HepG2 (cell line): Measurements from ENCODE around the gene CCL18. TPM values are rescaled to one million over a fixed set of nuclear protein-coding genes. Genes with fewer than 3 reads are reported as not detected.
"Not testable (repeated sequence)": the region's sequence is repeated elsewhere in the genome, so short reads cannot be mapped to it uniquely, and the experiment has no call there.

ENCODE experiments used
- ATAC-seq: fragments of 200-7000 bp; cut with Tn5 transposase; 3 replicates; pipeline ENCODE4 v1.9.1; 2020; ENCODE audit warnings: mild to moderate bottlenecking, moderate library complexity
- BruUV-seq: library from RNA; stranded (reverse); fragments of 400-500 nt; replicated peaks from 2 replicates; lab custom pipeline; 2021; lab: Mats Ljungman, UMichigan
- CTCF ChIA-PET: fragments of 300-600 bp; formaldehyde crosslinking; extraction: SDS; loops from one replicate; lab custom pipeline; 2021; ENCODE audit warnings: low total read pairs, inconsistent platforms, low intra/inter-chr PET ratio; lab: Yijun Ruan, JAX
- POLR2A ChIA-PET: fragments of 350-600 bp; sonication (Branson Sonifier 250); formaldehyde crosslinking; loops from one replicate; lab custom pipeline; 2020; ENCODE audit warnings: antibody characterized with exemption, inconsistent platforms; lab: Yijun Ruan, JAX
- DNase-seq: peaks from one replicate; pipeline ENCODE4 v3.0.0-alpha.2; 2015; ENCODE audit warnings: low spot score
- FAIRE-seq: peaks from 3 replicates; lab custom pipeline; 2011; peaks lifted over from hg19 to GRCh38; lab: Jason Lieb, UNC
- H2AFZ ChIP-seq: one replicate; pipeline ENCODE4 v1.6.1; 2011; ENCODE audit warnings: low read length, inconsistent platforms
- H3K27ac ChIP-seq: fragments of 300-600 bp; 3 replicates; pipeline ENCODE4 v1.8.0; 2011; ENCODE audit warnings: mixed run types, mild to moderate bottlenecking, mixed read lengths, low read length, inconsistent platforms; ENCODE audit not compliant: insufficient read depth; ENCODE audit errors: extremely low read length
- H3K27me3 ChIP-seq, 2 experiments: fragments of 200-600 bp in 1 of 2; 2 replicates in 1 of 2; 3 replicates in 1 of 2; pipeline versions ENCODE4 v1.6.0 to v1.8.0; 2011; ENCODE audit warnings: low read length in 2 of 2, mild to moderate bottlenecking in 2 of 2, moderate library complexity in 2 of 2, inconsistent platforms in 1 of 2; ENCODE audit not compliant: insufficient read depth in 2 of 2, control insufficient read depth in 1 of 2
- H3K36me3 ChIP-seq, 2 experiments: fragments of 200-600 bp in 1 of 2; replicated peaks in 1 of 2; 2 replicates in 1 of 2; 3 replicates in 1 of 2; pipeline versions ENCODE4 v1.5.1 to v1.8.0; 2011; ENCODE audit warnings: low read length in 2 of 2, inconsistent platforms in 1 of 2; ENCODE audit not compliant: insufficient read depth in 2 of 2, control insufficient read depth in 1 of 2
- H3K4me1 ChIP-seq: 2 replicates; pipeline ENCODE4 v1.5.1; 2012; ENCODE audit warnings: low read length, inconsistent platforms; ENCODE audit not compliant: insufficient read depth
- H3K4me2 ChIP-seq: 2 replicates; pipeline ENCODE4 v1.6.0; 2011; ENCODE audit warnings: low read depth, low read length, inconsistent platforms
- H3K4me3 ChIP-seq, 3 experiments: fragments of 200-600 bp in 1 of 3; sonication (generic), shearing (Covaris generic) in 1 of 3; replicated peaks in 1 of 3; 2 replicates each; pipeline ENCODE4 v1.5.1; 2011 to 2016; ENCODE audit warnings: low read length in 3 of 3, inconsistent platforms in 2 of 3, low read depth in 2 of 3, mild to moderate bottlenecking in 2 of 3, control low read depth in 1 of 3, mixed read lengths in 1 of 3; ENCODE audit not compliant: insufficient read depth in 1 of 3
- H3K79me2 ChIP-seq: one replicate; pipeline ENCODE4 v1.6.1; 2011; ENCODE audit warnings: low read length, inconsistent platforms; ENCODE audit not compliant: insufficient read depth
- H3K9ac ChIP-seq: 2 replicates; pipeline ENCODE4 v1.6.0; 2011; ENCODE audit warnings: mild to moderate bottlenecking, low read depth, low read length, inconsistent platforms; ENCODE audit not compliant: insufficient read depth
- H3K9me3 ChIP-seq: 2 replicates; pipeline ENCODE4 v1.5.1; 2012; ENCODE audit warnings: mild to moderate bottlenecking, low read length
- H4K20me1 ChIP-seq: 2 replicates; pipeline ENCODE4 v1.6.0; 2011; ENCODE audit warnings: inconsistent platforms, mild to moderate bottlenecking, low read length, moderate library complexity; ENCODE audit not compliant: insufficient read depth
- CBX2 ChIP-seq, 2 experiments: fragments of 200-600 bp in 1 of 2; sonication (generic); formaldehyde crosslinking in 1 of 2; IDR thresholded peaks; 2 replicates each; pipeline versions ENCODE4 v1.7.0 to v1.8.1; 2018 to 2022; ENCODE audit warnings: low read depth in 2 of 2, low read length in 1 of 2, mild to moderate bottlenecking in 1 of 2, missing genetic modification reagents in 1 of 2
- PCBP2 ChIP-seq: fragments of 200-400 bp; formaldehyde crosslinking; optimal IDR thresholded peaks from 2 replicates; pipeline ENCODE3; 2018; ENCODE audit warnings: low read length, low read depth; ENCODE audit not compliant: poor library complexity, severe bottlenecking
- RXRB ChIP-seq: IDR thresholded peaks from 2 replicates; pipeline ENCODE4 v1.6.1; 2016; ENCODE audit warnings: borderline replicate concordance, missing genetic modification reagents, missing compliant biosample characterization
- SOX6 ChIP-seq, 2 experiments: fragments of 450-650 bp in 1 of 2; sonication (generic) in 1 of 2; formaldehyde crosslinking in 1 of 2; IDR thresholded peaks; 2 replicates each; pipeline versions ENCODE4 v1.4.0 to v1.6.1; 2017 to 2020; ENCODE audit warnings: antibody characterized with exemption in 1 of 2, mild to moderate bottlenecking in 1 of 2, missing genetic modification reagents in 1 of 2
- TFDP2 ChIP-seq: sonication (generic); formaldehyde crosslinking; IDR thresholded peaks from 2 replicates; pipeline ENCODE4 v1.4.0; 2020; ENCODE audit warnings: missing genetic modification reagents
- TRAFD1 ChIP-seq: sonication (generic); formaldehyde crosslinking; IDR thresholded peaks from 2 replicates; pipeline ENCODE4 v1.5.1; 2020; ENCODE audit warnings: missing genetic modification reagents, mild to moderate bottlenecking, borderline replicate concordance
- ZNF224 ChIP-seq: sonication (generic); formaldehyde crosslinking; IDR thresholded peaks from 2 replicates; pipeline ENCODE4 v1.5.0; 2020; ENCODE audit warnings: mild to moderate bottlenecking, missing genetic modification reagents
- WGBS: methylation state at CpG from one replicate; pipeline ENCODE4 v1.1.6; 2017; ENCODE audit warnings: low lambda C conversion rate; 5-methylcytosine and 5-hydroxymethylcytosine counted together
- in situ Hi-C: cut with HindIII; loops from 2 replicates; pipeline ENCODE4 v1.10.0; 2017; ENCODE audit warnings: low pct_unique_long_range_greater_than_20kb; ENCODE audit not compliant: extremely low pct_ligation_motif_present
- intact Hi-C: fragments of 100-400 bp; cut with micrococcal nuclease; formaldehyde crosslinking; loops from one replicate; pipeline ENCODE4 v1.10.0; 2022; ENCODE audit not compliant: unreplicated experiment
- polyA plus RNA-seq, 8 experiments: library from polyadenylated mRNA; depleted of rRNA in 3 of 8; stranded (reverse) in 7 of 8; unstranded in 1 of 8; fragments of >200 nt; fragmentation: Illumina TruSeq in 4 of 8; extraction: Trizol in 4 of 8; gene quantifications; 2 replicates each; pipeline versions ENCODE4 v1.2.1 to v1.2.3, GENCODE V29; 2011 to 2016; ENCODE audit warnings: low read depth in 4 of 8, missing spikeins in 1 of 8, mixed read lengths in 1 of 8; ENCODE audit not compliant: insufficient read depth in 1 of 8
- total RNA-seq, 5 experiments: library from RNA; depleted of rRNA; stranded (reverse); fragments of >200 nt; fragmentation: Illumina TruSeq; extraction: Trizol; gene quantifications; 2 replicates each; pipeline ENCODE4 v1.2.3, GENCODE V29; 2016; ENCODE audit warnings: low read depth in 1 of 5

CCL18 gene
- total and polyA plus RNA-seq, 2 of the 13 experiments (the other 11 are each of a cell fraction or from before 2014, with no cell fraction given): not detected

- DNase-seq: no peak
- H3K79me2 ChIP-seq: no peaks in the 10 kb centered on the region
- H3K4me2 ChIP-seq: no peak overlapping the region
- no peak overlapping the region for H3K9ac ChIP-seq
- no peaks in the 10 kb centered on the region for H3K9me3 ChIP-seq
- H4K20me1 ChIP-seq: no peaks in the 10 kb centered on the region
- WGBS: 79% methylated on average over 5 of the region's 5 CpGs
- ChIA-PET POLR2A (no interaction called here), CTCF (no interaction called here)
- FAIRE-seq: no peak
- no peaks in the 10 kb centered on the region; a peak in 1 of 5 replicates for H3K27me3 ChIP-seq
- intact Hi-C loops: no loop called here
- TF ChIP-seq RXRB (CRISPR knock-in tag) (no peak), ZNF224 (CRISPR knock-in tag) (no peak), TFDP2 (CRISPR knock-in tag) (no peak), PCBP2 (no peak), CBX2 (IDR thresholded peaks at IDR 0.05; ENCODE audit: low read depth, low read length) (no peak), CBX2 (CRISPR knock-in tag; IDR thresholded peaks at IDR 0.05; ENCODE audit: low read depth) (no peak), TRAFD1 (no peak), SOX6 (IDR thresholded peaks at IDR 0.05) (no peak), SOX6 (CRISPR knock-in tag; IDR thresholded peaks at IDR 0.05) (no peak)
- no peak for ATAC-seq
- BruUV-seq: no TSS peak
- peaks cover 8% of the 10 kb centered on the region; the same call in 1 of the 2 replicates for H3K4me1 ChIP-seq
- no peak overlapping the region for H3K4me3 ChIP-seq
- no peaks in the 10 kb centered on the region for H3K36me3 ChIP-seq
- H3K27ac ChIP-seq: no peak overlapping the region
- in situ Hi-C loops: no loop called here
- no peak overlapping the region for H2AFZ ChIP-seq
Measured at GRCh38 chr17:36014946-36015345, 49.1 kb upstream of the CCL18 start.

- BruUV-seq, H3K79me2 ChIP-seq, FAIRE-seq, H3K9me3 ChIP-seq, H3K9ac ChIP-seq, DNase-seq, ATAC-seq, intact Hi-C loops, H3K27me3 ChIP-seq, H3K4me2 ChIP-seq, in situ Hi-C loops, POLR2A ChIA-PET, H2AFZ ChIP-seq, H4K20me1 ChIP-seq, CTCF ChIA-PET, H3K4me1 ChIP-seq, H3K36me3 ChIP-seq, H3K4me3 ChIP-seq, H3K27ac ChIP-seq: not testable (repeated sequence)
- 72% methylated on average over 4 of the region's 4 CpGs for WGBS
Measured at GRCh38 chr17:36015895-36016294, 48.2 kb upstream of the CCL18 start.
